GM18861 (cell line): ENCODE measurements around the gene METRNL.

ENCODE experiments used
- ATAC-seq: cut with Tn5 transposase; IDR thresholded peaks from one replicate; pipeline ENCODE4 v1.9.1; 2021; ENCODE audit not compliant: unreplicated experiment

Gene METRNL

DNA sequence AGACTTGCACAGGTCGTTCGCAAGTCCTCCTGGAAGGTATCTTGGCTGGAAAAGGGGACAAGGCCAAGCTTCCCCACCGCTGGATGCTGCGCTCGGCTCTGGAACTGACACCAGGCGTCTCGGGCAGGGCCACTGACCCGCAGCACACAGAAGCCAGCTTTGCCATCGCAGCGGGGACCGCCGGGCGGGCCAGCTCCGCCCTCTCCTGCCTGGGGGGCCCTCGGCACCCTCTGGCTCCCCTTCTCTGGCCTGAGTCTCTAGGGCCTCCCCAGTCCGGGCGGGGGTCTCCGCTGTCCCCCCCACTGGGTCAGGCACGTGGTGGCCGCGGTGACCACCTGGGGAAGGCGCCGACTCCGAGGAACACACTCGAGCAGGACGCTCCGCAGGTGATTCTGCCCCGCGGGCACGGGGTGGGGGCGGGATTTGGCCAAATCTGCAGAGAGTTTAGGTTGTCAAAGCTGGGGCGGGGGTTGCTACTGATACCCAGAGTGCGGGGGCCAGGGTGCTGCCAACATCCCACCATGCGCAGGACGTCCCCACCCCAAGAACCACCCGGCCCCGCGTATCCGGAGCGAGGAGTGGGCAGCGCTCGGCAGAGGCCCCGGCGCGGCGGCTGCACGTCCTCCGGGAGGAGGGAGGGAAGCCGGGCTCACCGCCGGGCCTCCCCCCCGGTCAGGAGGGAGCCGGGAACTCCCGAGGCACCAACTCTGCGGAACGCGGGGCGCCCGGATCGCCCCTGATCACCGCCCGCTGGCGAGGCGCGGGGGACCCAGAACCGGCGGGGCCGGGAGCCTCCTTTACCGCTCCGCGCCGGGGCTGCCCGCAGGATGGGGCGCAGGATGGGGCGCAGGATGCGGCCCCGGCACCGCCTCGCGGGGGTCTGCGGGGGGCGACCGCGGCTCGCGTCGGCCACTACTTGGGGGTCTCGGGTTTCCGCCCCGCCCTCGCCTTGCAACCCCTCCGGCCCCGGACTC lies 744 bp upstream of the METRNL start:
- ATAC-seq: no peak

DNA sequence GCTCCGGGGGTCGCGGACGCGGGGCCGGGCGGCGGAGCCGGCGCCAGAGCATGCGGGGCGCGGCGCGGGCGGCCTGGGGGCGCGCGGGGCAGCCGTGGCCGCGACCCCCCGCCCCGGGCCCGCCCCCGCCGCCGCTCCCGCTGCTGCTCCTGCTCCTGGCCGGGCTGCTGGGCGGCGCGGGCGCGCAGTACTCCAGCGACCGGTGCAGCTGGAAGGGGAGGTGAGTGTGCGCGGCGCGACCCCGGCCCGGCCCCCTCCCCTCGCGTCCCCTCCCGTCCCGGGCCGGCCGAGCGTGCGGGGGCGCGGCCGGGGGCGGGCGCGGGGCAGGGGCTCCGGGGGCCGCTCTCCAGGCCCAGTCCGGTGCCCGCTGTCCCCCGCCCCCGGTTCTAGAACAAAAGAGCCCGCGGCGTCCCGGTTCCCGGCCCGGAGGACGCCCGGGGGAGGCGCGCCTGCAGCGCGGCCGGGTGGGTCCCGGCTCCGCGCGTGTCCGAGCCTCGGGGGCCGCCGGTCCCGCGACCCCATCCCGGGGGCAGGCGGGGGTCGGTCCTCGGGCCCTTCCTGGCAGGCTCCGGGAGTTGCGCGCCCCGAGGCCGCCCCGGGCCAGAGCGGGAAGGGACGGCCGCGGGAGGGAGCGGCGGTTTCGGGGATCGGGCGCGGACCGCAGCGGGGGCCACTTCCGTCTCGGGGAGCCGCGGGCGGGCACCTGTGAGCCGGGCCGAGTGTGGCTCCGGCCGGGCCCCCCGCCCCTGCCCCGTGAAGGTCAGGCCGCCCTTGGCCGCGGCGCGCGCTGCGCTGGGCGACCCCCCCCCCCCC lies 563 bp downstream of the METRNL start:
- no peak for ATAC-seq

DNA sequence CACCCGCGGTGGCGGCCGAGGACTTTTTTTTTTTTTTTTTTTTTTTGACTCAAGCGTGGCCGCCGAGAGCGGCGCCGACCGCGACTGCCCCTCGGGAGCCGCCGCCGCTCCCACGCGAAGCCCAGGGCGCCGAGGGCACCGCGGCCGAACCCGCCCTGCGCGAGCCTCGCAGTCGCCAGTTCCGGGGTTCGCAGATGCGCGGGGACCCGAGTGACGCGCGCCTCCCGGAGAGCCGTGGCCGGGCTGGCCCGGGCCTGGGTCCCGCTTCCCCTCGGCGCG lies 1.1 kb downstream of the METRNL start:
- ATAC-seq: peak; percentile 13

DNA sequence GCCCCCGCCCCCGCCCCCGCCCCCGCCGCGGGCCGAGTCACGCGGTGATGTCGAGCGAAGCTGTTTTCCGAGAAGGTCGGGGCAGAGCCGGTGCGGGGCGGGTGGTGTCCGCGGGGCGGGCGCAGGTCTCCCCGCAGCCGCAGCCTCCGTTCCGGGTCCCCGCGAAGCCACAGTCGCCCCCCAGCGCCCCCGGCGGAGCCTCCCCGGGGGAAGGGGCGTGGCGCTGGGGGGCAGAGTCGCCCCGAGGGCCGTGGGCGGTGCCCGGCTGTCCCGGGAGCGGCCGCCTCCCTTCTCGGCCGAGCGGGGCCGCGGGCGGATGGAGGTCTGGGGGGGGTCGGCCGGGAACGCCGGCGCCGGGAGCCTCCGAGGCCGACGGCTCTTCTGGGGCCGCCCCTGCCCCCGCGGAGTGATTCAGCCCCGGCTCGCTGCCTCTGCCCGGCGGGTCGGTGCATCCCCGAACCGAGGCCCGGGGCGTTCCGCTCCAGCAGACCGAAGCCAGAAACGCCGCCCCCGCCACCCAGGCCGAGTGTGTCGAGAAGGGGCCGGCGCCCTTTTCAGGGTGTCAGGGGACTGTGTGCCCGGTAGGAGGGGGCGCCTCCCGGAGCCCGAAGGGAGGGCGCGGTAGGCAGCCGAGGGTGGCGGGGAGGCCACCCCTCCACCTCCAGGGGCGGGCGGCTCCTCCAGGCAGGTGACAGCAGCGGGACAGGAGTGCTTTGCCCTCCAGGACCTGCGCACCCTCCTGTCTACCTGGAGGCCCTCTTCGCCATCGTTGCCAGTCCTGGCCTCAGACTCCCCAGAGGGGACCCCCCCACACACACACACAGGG lies 1.7 kb downstream of the METRNL start:
- peak; percentile 29 for ATAC-seq

DNA sequence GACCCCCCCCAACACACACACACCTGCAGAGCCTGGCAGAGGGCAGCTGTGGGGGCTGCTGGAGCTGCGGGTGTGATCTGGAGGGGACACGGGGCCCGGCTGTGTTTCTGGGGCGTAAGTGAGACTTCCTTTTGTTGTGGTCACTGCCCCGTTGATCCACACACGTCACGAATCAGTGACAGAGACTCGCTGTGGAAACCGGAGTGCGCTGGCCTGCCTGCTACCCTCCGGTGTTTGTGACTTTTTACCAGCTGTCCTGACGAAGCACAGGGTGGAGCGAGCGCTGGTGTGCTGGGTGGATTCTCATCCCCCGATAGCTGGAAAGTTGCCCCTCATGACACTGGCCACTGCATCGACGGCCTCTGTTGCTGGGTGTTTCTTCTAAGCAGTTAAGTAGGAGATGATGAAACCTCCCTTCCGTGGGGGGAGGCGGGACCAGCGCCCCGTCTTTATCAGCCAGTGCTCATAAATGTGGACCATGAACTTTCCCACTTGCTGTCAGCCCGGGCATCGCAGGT lies 2.3 kb downstream of the METRNL start:
- ATAC-seq: no peak

DNA sequence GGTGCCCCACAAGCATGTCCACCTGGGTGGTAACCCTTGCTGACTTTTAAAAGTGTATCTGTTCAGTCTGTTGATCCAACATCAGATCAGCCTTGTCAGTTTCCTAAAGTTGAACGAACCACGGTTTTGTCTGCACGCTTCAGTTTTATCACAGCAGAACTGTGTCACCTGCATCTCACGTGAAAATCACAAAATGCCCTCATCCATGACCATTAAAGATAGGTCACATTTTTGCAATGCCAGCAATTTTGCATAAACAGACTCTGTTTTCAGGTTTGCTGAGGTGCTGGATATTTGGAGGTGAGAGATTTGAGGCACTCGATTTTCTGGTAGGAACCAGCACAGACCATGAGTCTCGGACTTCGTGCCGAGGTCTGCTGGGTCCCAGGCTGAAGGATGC lies 3.0 kb downstream of the METRNL start:
- no peak for ATAC-seq

DNA sequence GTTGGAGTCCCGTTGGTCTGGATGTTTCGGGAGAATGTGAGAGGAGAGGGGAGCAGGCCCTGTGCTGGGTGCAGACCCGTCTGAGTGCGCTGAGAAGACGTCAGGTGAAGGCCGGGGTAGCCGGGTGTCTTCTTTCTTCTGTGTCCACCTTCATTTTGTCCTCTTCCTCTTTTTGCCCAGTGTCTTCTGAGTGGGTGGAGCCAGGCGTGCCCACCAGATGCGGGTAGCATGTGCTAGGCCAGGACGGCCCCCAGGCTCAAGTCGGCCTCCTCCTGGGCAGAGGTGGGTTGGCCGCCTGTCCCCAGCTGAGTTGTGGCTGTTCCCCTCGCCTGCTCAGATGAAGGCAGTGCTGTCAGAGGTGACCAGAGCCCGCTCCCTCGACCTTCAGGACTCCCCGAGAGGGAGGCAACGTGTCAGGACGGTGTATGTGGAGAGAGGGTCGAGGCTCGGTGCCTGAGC lies 3.5 kb downstream of the METRNL start:
- ATAC-seq: no peak

DNA sequence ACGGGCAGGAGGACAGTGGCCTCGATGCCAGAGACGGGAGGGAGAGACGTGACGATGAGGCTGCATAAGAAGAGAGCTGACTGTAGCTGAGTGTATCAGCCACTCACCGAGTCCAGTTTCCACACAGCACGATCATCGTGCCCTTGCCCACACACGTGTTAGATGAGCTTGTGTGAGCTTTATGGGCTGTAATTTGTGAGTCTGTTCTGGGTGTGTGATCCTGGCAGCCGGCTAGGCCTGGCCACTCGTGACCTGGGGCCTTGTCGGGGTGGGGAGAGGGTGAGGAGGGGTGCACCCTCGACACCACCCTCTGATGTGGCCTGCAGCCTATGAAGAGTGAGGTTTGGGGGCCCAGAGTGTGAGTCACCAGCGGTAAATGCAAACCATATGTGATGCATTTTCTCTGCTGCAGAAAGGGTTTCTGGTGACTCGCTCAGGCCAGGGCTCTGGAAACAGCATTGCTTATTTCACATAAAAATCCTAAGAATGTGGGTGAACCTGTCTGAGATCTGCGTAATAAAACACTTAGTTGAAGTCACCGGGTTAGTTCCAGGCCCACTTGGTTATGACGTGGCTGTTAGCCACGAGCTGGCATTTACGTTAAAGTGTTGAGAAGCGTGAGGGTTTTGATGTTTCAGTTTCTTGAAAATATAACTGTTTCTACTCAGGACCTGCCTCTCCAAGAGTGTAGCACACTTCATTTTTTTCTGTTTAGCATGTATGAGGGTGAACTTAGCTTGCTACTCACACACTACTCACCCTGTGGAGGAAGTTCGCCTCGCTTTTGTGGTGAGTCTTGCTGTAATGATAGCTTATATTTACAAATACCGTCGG lies 4.2 kb downstream of the METRNL start:
- no peak for ATAC-seq

DNA sequence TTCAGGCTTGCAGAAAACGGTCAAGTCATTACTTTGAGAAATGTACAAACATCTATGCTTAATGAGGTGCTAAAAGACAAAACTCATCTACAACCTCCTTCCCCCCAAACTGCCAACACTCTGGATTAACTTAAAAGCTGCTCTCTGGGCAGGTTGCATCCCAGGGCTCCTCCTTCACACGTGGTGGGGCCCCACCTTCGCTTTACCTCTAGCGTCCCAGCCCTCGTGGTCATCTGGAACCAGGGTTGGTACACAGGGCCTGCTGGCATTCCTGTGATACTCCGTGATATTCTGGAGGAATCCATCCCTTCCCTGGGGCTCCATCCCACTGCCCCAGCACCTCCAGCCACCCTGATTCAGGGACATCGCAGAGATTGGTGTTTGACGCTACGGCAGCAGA lies 4.8 kb downstream of the METRNL start:
- ATAC-seq: no peak

DNA sequence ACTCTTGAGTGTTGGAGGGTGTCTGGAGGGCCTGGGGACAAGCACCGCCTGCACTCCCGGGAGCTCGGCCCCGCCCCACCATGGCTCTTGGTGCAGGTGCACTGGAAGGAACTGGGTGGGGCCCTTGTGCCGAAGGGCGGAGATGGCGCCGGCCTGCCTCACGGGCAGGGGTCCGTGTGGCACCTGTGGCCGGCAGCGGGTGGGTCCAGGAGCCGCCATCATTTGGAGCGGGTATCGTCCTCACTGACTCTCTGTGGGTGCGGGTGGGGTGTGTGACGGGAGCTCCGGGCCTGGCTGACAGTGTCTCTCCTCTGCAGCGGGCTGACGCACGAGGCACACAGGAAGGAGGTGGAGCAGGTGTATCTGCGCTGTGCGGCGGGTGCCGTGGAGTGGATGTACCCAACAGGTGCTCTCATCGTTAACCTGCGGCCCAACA lies 5.2 kb downstream of the METRNL start:
- ATAC-seq: no peak

DNA sequence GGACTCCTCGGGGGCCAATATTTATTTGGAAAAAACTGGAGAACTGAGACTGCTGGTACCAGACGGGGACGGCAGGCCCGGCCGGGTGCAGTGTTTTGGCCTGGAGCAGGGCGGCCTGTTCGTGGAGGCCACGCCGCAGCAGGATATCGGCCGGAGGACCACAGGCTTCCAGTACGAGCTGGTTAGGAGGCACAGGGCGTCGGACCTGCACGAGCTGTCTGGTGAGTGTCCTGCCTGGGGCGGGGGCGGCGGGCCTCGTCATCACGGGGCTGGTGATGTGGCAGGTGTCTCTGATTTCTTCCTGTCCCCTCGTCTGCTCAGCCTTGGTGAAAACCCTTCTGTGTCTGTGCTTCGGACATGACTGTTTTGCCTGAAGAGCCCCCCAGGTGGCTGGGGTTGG lies 5.7 kb downstream of the METRNL start:
- ATAC-seq: no peak

DNA sequence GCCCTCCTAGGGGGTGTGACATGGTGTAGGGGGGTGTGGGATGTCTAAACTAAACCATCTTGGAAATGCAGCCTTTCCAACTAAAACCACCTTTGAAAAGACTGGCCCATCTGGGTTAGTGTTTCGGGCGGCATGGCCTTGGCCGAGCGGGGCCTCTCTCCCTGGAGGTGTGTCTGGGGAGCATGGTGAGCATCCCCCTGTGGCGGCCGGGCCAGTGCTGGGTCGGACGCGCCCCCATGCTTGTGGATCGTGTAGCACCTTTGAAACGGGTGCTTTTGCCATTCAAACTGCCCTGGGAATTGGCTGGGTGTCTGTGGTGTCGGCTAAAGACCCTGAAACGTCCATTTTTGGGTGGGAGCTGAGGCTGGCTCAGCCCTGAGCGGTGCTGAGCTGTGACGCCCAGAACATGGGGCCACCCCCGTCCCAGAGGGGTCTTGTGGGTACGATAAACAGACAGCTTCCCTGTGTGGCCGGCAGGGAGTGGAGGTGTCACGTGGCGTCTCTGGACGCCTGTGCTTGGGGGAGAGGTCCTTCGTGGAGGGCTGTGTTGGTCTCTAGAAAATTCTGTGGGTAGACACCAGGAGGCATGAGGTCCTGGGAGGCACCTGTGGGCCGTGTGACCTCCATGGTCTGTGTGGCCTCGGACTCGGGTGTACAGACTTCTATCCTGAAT lies 6.3 kb downstream of the METRNL start:
- no peak for ATAC-seq

DNA sequence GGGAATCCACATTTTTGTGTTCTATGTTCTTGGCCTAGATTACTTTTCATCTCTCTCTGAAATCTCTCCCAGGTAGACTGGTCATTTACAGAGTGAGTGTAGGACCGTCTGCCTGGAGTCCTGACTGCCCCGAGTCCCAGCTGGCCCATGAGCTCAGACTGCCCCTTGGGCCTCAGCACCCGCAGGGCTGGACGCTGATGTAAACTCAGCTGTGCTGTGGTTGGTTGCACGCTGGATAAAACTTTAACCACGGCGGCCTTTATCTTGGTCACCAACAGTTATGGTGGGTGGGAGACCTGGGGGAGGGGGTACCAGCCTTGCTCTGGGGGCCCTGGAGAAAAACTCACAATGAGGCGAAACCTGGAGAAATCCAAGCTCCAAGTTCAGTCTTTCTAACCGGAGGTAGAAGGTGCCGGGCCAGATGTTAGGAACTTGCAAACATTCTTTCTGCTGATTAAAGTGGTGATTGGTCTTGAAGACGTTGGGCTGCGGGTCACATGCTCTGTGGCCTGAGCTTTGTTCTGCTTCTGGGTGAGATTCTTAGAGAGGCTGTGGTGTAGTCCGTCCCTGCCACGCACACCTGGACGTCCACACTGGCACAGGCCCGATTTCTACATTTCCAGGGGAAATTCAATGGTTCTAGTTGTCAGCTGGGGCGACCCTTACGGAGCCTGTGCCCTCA lies 6.9 kb downstream of the METRNL start:
- ATAC-seq: no peak

DNA sequence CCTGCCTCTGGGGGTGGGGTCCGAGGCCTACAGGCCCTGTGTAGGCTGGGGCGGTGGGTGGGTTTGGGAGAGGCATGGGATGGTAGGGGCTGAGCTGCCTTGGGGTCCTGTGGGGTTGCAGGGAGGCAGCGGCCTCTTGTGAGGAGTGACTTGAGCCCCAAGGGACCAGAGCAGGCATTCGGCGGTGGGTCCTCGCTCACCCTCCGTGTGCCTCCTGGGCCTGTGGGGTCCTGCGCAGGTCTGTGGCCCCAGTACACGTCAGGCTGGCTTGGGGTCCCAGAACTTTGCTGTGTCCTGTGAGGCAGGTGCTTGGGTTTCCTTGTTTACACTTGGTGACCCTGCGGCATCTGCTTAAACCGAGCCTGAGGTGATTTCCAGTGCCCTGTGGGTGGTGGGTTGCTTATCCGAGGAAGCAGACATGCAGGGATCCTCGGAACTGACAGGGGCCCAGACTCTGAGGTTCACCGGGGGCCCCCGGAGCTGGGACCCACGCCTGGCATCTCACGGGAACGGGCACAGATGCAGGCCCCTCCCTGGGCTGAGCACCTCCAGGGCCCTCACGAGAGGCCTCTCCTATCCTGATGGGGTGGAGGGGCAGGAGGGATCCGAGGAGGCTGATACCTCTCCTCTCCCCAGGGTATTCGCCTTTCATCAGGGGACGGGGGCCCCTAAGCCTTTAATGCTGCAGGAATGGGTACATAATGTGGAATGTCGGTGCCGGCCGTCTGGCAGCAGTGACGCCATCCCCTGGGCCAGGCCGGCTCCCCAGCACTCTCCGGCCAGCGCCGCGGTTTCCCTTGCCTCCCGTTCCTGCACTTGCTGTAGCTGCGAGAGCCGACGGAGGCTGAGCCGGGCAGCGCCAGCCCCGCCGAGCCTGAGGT lies 7.7 kb downstream of the METRNL start:
- ATAC-seq: no peak

DNA sequence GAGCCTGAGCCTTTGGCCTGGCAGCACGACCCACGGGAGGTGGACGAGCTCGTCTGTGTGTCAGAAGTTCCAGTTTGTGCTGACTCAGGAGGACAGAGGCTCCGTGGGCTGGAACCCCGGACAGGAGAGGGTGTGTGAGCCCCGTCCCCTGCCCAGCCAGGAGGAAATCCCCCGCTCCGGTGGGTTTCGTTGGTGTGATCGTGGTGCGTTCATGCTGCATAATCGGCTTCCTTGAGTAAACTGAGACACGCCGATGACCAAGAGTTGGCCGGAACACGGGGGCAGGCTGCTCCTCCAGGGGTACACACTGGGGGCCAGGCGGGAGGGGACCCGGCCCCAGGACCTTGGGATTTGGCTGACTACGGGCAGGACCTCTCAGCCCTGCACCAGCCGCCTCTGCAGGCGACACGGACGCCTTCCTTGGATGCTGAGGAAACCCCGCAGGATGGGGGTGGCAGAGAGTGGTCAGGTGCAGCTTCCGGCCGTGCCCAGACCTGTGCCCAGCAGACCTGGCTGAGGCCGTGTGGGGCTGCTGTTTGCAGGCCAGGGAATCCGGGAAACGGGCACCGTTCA lies 8.5 kb downstream of the METRNL start:
- no peak for ATAC-seq

DNA sequence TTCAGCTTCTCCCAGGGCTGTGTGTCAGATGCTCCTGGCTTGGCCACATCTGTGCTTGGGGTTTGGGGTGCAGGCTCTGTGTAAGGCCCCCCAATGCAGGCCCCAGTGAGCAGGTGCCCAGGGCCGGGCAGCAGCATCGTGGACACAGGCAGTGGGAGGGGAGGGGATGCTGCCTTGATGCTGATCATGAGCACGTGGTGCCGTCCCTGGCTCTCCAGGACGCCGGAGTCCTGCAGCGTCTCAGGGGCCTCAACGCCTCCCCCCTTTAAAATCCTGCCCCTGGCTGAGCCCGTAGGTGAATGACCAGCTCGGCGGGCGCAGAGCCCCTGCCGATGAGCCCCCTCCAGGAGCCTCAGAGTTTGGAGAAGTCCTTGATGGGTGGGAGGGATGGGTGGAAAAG lies 9.0 kb downstream of the METRNL start:
- no peak for ATAC-seq

DNA sequence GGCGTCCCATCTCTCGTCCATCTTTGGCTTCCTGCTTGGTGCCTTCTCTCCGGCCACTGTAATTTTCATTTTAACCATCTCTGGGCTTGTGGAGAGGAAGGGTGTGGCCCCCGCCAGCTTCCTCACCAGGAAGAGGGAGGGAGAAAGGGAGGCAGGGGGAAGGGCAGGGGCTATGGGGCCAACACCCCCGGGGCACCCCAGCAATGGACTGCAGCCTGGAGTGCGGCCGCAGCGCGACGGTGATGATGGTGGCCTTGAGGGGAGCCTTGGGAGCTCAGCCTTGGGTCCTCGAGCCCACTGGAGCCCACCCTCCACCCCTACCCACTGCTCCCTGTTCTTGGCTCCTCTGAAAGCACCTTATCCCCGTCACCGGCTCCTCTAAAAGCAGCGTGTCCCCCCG lies 9.5 kb downstream of the METRNL start:
- no peak for ATAC-seq
